GM18505 (cell line): ENCODE data around the gene CENPVL1.

ENCODE experiments used
- ATAC-seq: cut with Tn5 transposase; IDR thresholded peaks from one replicate; pipeline ENCODE4 v1.9.1; 2021; ENCODE audit not compliant: unreplicated experiment
- POLR2A ChIP-seq: IDR thresholded peaks from 4 replicates; pipeline ENCODE4 v1.6.1; 2011; ENCODE audit warnings: borderline replicate concordance; ENCODE audit not compliant: insufficient read depth, insufficient read length; ENCODE audit errors: extremely low read depth

Gene CENPVL1

GRCh38 chrX:51747671-51748070 is 37.4 kb downstream of the CENPVL1 start:
- no peak for ATAC-seq

GRCh38 chrX:51759055-51759839 is 48.9 kb downstream of the CENPVL1 start:
- no peak for TF ChIP-seq POLR2A
- ATAC-seq = no peak

More at GRCh38 chrX:51747671-51748070, 37.4 kb downstream of the CENPVL1 start:
- TF ChIP-seq POLR2A = no peak

- TF ChIP-seq POLR2A = no peak
- no peak for ATAC-seq
Measured at GRCh38 chrX:51760657-51761056, 50.3 kb downstream of the CENPVL1 start.
